HuH-7.5 (cell line): ENCODE measurements around the gene RAB3C.

Experiments
- DNase-seq: peaks from one replicate; pipeline ENCODE4 v3.0.0; 2011; ENCODE audit warnings: low spot score

RAB3C gene

GRCh38 chr5:58731641-58732040 is 148.8 kb downstream of the RAB3C start:
- no peak for DNase-seq

- DNase-seq, result no peak
Observed at GRCh38 chr5:58735637-58736036, 152.8 kb downstream of the RAB3C start.

- no peak for DNase-seq
Observed at GRCh38 chr5:58736214-58736613, 153.3 kb downstream of the RAB3C start.

- no peak for DNase-seq
Observed at GRCh38 chr5:58737671-58738070, 154.8 kb downstream of the RAB3C start.

- DNase-seq, result no peak
Observed at GRCh38 chr5:58738336-58738735, 155.5 kb downstream of the RAB3C start.

GRCh38 chr5:58739051-58739450 is 156.2 kb downstream of the RAB3C start:
- DNase-seq, result no peak

GRCh38 chr5:58740956-58741355 is 158.1 kb downstream of the RAB3C start:
- no peak for DNase-seq

- DNase-seq, result no peak
Observed at GRCh38 chr5:58745350-58745749, 162.5 kb downstream of the RAB3C start.

- DNase-seq, result no peak
Observed at GRCh38 chr5:58746321-58746720, 163.4 kb downstream of the RAB3C start.

GRCh38 chr5:58750036-58750435 is 167.2 kb downstream of the RAB3C start:
- no peak for DNase-seq

- no peak for DNase-seq
Observed at GRCh38 chr5:58751222-58751837, 168.5 kb downstream of the RAB3C start.

- DNase-seq, result no peak
Observed at GRCh38 chr5:58752104-58752503, 169.2 kb downstream of the RAB3C start.

GRCh38 chr5:58753446-58753845 is 170.6 kb downstream of the RAB3C start:
- no peak for DNase-seq

GRCh38 chr5:58754250-58754649 is 171.4 kb downstream of the RAB3C start:
- DNase-seq, result no peak

GRCh38 chr5:58755397-58755796 is 172.5 kb downstream of the RAB3C start:
- DNase-seq, result no peak

GRCh38 chr5:58759745-58760144 is 176.9 kb downstream of the RAB3C start:
- DNase-seq, result no peak

- DNase-seq, result no peak
Observed at GRCh38 chr5:58760222-58760621, 177.3 kb downstream of the RAB3C start.

GRCh38 chr5:58761407-58761806 is 178.5 kb downstream of the RAB3C start:
- no peak for DNase-seq

GRCh38 chr5:58763390-58763789 is 180.5 kb downstream of the RAB3C start:
- DNase-seq, result no peak

GRCh38 chr5:58764199-58764598 is 181.3 kb downstream of the RAB3C start:
- no peak for DNase-seq

- no peak for DNase-seq
Observed at GRCh38 chr5:58765058-58765457, 182.2 kb downstream of the RAB3C start.

- DNase-seq, result no peak
Observed at GRCh38 chr5:58767104-58767503, 184.2 kb downstream of the RAB3C start.

- no peak for DNase-seq
Observed at GRCh38 chr5:58770136-58770535, 187.3 kb downstream of the RAB3C start.

- DNase-seq, result no peak
Observed at GRCh38 chr5:58771796-58772195, 188.9 kb downstream of the RAB3C start.
